Lung (tissue), 12 donors: ENCODE data around the gene GET3. TPM values are rescaled to one million over a fixed set of nuclear protein-coding genes. Genes with fewer than 3 reads are reported as not detected.

ENCODE experiments used
- ATAC-seq: fragments of 200-7000 bp; cut with Tn5 transposase; one replicate; pipeline ENCODE4 v1.9.1; 2020; ENCODE audit warnings: moderate number of reproducible peaks; ENCODE audit not compliant: insufficient read depth, low FRiP score
- DNase-seq, 3 donors: peaks; one replicate each; pipeline ENCODE4 v3.0.0-alpha.2; 2013 to 2017
- H3K27ac ChIP-seq, 2 donors: one replicate each; pipeline ENCODE4 v1.5.1; 2013; ENCODE audit warnings: mild to moderate bottlenecking in 2 of 2, moderate library complexity in 2 of 2, control low read depth in 1 of 2, inconsistent platforms in 1 of 2, low read depth in 1 of 2, low read length in 1 of 2
- H3K27me3 ChIP-seq, 3 donors: one replicate each; pipeline ENCODE4 v1.5.1; 2013; ENCODE audit warnings: low read length in 2 of 3; ENCODE audit not compliant: control insufficient read depth in 3 of 3, insufficient read depth in 3 of 3
- H3K36me3 ChIP-seq, 4 donors: one replicate each; pipeline ENCODE4 v1.5.1; 2013; ENCODE audit warnings: low read length in 4 of 4, mild to moderate bottlenecking in 1 of 4, moderate library complexity in 1 of 4; ENCODE audit not compliant: control insufficient read depth in 4 of 4, insufficient read depth in 4 of 4
- H3K4me1 ChIP-seq, 5 donors: one replicate each; pipeline ENCODE4 v1.5.1; 2013; ENCODE audit warnings: low read length in 5 of 5, mild to moderate bottlenecking in 2 of 5, moderate library complexity in 1 of 5; ENCODE audit not compliant: control insufficient read depth in 5 of 5, insufficient read depth in 5 of 5
- H3K4me3 ChIP-seq: one replicate; pipeline ENCODE4 v1.5.1; 2013; ENCODE audit warnings: mild to moderate bottlenecking, control low read depth, moderate library complexity
- H3K9ac ChIP-seq, 2 donors: one replicate each; pipeline ENCODE4 v1.5.1; 2013; ENCODE audit warnings: low read length in 2 of 2, control low read depth in 1 of 2; ENCODE audit not compliant: insufficient read depth in 1 of 2
- H3K9me3 ChIP-seq, 4 donors: one replicate each; pipeline ENCODE4 v1.5.1; 2013; ENCODE audit warnings: low read length in 3 of 4, mild to moderate bottlenecking in 1 of 4, moderate library complexity in 1 of 4; ENCODE audit not compliant: control insufficient read depth in 4 of 4, insufficient read depth in 3 of 4
- CTCF ChIP-seq: IDR thresholded peaks from 2 replicates; pipeline ENCODE4 v1.5.1; 2012; ENCODE audit warnings: mild to moderate bottlenecking; ENCODE audit errors: control extremely low read depth, extremely low read depth
- WGBS, 2 donors: extraction: QIAGEN DNeasy Blood & Tissue Kit; methylation state at CpG; one replicate each; pipeline ENCODE4 v1.1.7; 2013; 5-methylcytosine and 5-hydroxymethylcytosine counted together
- polyA plus RNA-seq, 2 donors: library from polyadenylated mRNA; stranded (reverse); fragments of 200-250 nt; gene quantifications; one replicate each; pipeline ENCODE4 v1.2.1, GENCODE V29; 2013
- total RNA-seq, 2 donors: library from RNA; depleted of rRNA in 1 of 2; stranded (reverse); fragments of >200 nt in 1 of 2; gene quantifications; one replicate each; pipeline ENCODE4 v1.2.1, GENCODE V29; 2014 to 2021
- donor health status: control.
- donor health status: control.
- donor health status: Bipolar disorder and iron deficiency.
- donor health status: healthy.
- donor health status: DM: yes; HTN: yes; CAD: no.

Gene GET3
- total and polyA plus RNA-seq, 4 donors: 33.4 to 112 (median 76.9) TPM

GRCh38 chr19:12788042-12788681, 50.9 kb downstream of the GET3 start:
- TF ChIP-seq CTCF: no peak
- 46 to 70% methylated on average over 4 of the region's 4 CpGs for WGBS, 2 donors
- DNase-seq (peak; percentile 41 to 90 (median 82)), ATAC-seq (no peak)
- Histone ChIP-seq H3K9ac (peak overlapping the region in 1 of 2 donors; percentile 34), H3K9me3 (no peaks in the 10 kb centered on the region), H3K36me3 (no peaks in the 10 kb centered on the region), H3K4me1 (peaks cover 0 to 82% (median 40%) of the 10 kb centered on the region in 5 donors), H3K27me3 (no peaks in the 10 kb centered on the region), H3K4me3 (no peak overlapping the region), H3K27ac (peak overlapping the region; percentile 98 to 100)

GRCh38 chr19:12788682-12789097, 51.4 kb downstream of the GET3 start:
- H3K36me3 ChIP-seq: no peaks in the 10 kb centered on the region
- peaks cover 0 to 79% (median 40%) of the 10 kb centered on the region in 5 donors for H3K4me1 ChIP-seq
- no peaks in the 10 kb centered on the region for H3K27me3 ChIP-seq
- ATAC-seq: no peak
- peak; percentile 88 to 94 (median 91) for DNase-seq
- no peaks in the 10 kb centered on the region for H3K9me3 ChIP-seq
- no peak for TF ChIP-seq CTCF
- H3K9ac ChIP-seq: peak overlapping the region in 1 of 2 donors; percentile 67
- no peak overlapping the region for H3K4me3 ChIP-seq
- H3K27ac ChIP-seq: peak overlapping the region; percentile 98 to 100
- 0 to 1% methylated on average over 12 of the region's 12 CpGs for WGBS, 2 donors

- WGBS, 2 donors: 1% methylated on average over 17 to 46 of the region's 46 CpGs
- Histone ChIP-seq H3K9ac (peak overlapping the region; percentile 25 to 67), H3K9me3 (no peaks in the 10 kb centered on the region), H3K36me3 (no peaks in the 10 kb centered on the region), H3K27ac (peak overlapping the region; percentile 98 to 100), H3K4me3 (peak overlapping the region; percentile 50), H3K27me3 (no peaks in the 10 kb centered on the region), H3K4me1 (peaks cover 0 to 79% (median 38%) of the 10 kb centered on the region in 5 donors)
- peak in 1 of 3 donors; percentile 54 for DNase-seq
- no peak for ATAC-seq
- no peak for TF ChIP-seq CTCF
Measured at GRCh38 chr19:12789098-12789903, 52.0 kb downstream of the GET3 start.
